ENCODE results near the gene PAF1. TPM values are rescaled to one million over a fixed set of nuclear protein-coding genes. Genes with fewer than 3 reads are reported as not detected.

The PAF1 gene
- total and polyA plus RNA-seq, 2 of the 13 experiments (the other 11 are each of a cell fraction or from before 2014, with no cell fraction given), result 30.2 to 31.1 TPM

- TF ChIP-seq ZBTB49 (CRISPR knock-in tag; IDR thresholded peaks at IDR 0.05; ENCODE audit: borderline replicate concordance) (0 out of 2 replicates have a peak, but pooled peaks have one; percentile 37), JDP2 (CRISPR knock-in tag; IDR thresholded peaks at IDR 0.05; ENCODE audit: borderline replicate concordance) (no peak; the same call in 1 of the 2 replicates), ZBTB4 (CRISPR knock-in tag; IDR thresholded peaks at IDR 0.05; ENCODE audit: borderline replicate concordance) (peak; percentile 70; the same call in 1 of the 2 replicates), ZSCAN31 (CRISPR knock-in tag; IDR thresholded peaks at IDR 0.05; ENCODE audit: low read depth) (peak; percentile 88), ZNF557 (CRISPR knock-in tag; IDR thresholded peaks at IDR 0.05) (no peak), ZSCAN20 (CRISPR knock-in tag; IDR thresholded peaks at IDR 0.05; ENCODE audit: borderline replicate concordance) (no peak), HNRNPLL (IDR thresholded peaks at IDR 0.05; ENCODE audit: low read depth, low read length, poor library complexity, severe bottlenecking) (peak; percentile 79), NCOA2 (CRISPR knock-in tag; IDR thresholded peaks at IDR 0.05) (peak; percentile 54), MXI1 (IDR thresholded peaks at IDR 0.05; ENCODE audit: borderline replicate concordance, low read depth, low read length) (peak; percentile 95; the same call in 2 of the 3 replicates), NAIF1 (CRISPR knock-in tag; IDR thresholded peaks at IDR 0.05; ENCODE audit: borderline replicate concordance) (peak; percentile 87; the same call in 1 of the 2 replicates), MTERF4 (CRISPR knock-in tag; IDR thresholded peaks at IDR 0.05) (no peak), JUNB (CRISPR knock-in tag; IDR thresholded peaks at IDR 0.05; ENCODE audit: borderline replicate concordance) (peak; percentile 81)
- TF ChIP-seq, protein P1, sequence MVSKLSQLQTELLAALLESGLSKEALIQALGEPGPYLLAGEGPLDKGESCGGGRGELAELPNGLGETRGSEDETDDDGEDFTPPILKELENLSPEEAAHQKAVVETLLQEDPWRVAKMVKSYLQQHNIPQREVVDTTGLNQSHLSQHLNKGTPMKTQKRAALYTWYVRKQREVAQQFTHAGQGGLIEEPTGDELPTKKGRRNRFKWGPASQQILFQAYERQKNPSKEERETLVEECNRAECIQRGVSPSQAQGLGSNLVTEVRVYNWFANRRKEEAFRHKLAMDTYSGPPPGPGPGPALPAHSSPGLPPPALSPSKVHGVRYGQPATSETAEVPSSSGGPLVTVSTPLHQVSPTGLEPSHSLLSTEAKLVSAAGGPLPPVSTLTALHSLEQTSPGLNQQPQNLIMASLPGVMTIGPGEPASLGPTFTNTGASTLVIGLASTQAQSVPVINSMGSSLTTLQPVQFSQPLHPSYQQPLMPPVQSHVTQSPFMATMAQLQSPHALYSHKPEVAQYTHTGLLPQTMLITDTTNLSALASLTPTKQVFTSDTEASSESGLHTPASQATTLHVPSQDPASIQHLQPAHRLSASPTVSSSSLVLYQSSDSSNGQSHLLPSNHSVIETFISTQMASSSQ (IDR thresholded peaks at IDR 0.05; ENCODE audit: low read depth), result no peak
- TF ChIP-seq, protein P1 (CRISPR knock-in tag; IDR thresholded peaks at IDR 0.05; ENCODE audit: borderline replicate concordance), result peak; percentile 77; the same call in 1 of the 2 replicates
- TF ChIP-seq, protein P2, sequence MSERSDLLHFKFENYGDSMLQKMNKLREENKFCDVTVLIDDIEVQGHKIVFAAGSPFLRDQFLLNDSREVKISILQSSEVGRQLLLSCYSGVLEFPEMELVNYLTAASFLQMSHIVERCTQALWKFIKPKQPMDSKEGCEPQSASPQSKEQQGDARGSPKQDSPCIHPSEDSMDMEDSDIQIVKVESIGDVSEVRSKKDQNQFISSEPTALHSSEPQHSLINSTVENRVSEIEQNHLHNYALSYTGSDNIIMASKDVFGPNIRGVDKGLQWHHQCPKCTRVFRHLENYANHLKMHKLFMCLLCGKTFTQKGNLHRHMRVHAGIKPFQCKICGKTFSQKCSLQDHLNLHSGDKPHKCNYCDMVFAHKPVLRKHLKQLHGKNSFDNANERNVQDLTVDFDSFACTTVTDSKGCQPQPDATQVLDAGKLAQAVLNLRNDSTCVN (CRISPR knock-in tag; IDR thresholded peaks at IDR 0.05; ENCODE audit: borderline replicate concordance), result peak; percentile 82
Measured at GRCh38 chr19:39435499-39436349, 44.8 kb upstream of the PAF1 start, which contains the start of gene RPS16 (continued).

Data from HepG2 (cell line).